T-helper 2 cell treated with Interferon-gamma antibody and Interleukin-4, amounts not matched to agents 5 μg/mL and 100 μg/mL, for 36 hours (primary cell): ENCODE results near the gene GPR148.

Experiments used
- DNase-seq: peaks from one replicate; pipeline ENCODE4 v3.0.0; 2021; ENCODE audit warnings: low spot score
- H3K27ac Mint-ChIP-seq: one replicate; pipeline ENCODE4 v1.8.0; 2021; ENCODE audit warnings: mild to moderate bottlenecking, mixed read lengths
- H3K27me3 Mint-ChIP-seq: one replicate; pipeline ENCODE4 v1.8.0; 2021; ENCODE audit warnings: low read depth, mixed read lengths
- H3K36me3 Mint-ChIP-seq: one replicate; pipeline ENCODE4 v1.8.0; 2021; ENCODE audit warnings: low read depth, mixed read lengths
- H3K4me1 Mint-ChIP-seq: one replicate; pipeline ENCODE4 v1.8.0; 2021; ENCODE audit warnings: low read depth, mixed read lengths
- H3K4me3 Mint-ChIP-seq: one replicate; pipeline ENCODE4 v1.8.0; 2022; ENCODE audit warnings: mild to moderate bottlenecking, moderate library complexity, mixed read lengths
- H3K9me3 Mint-ChIP-seq: one replicate; pipeline ENCODE4 v1.8.0; 2021; ENCODE audit warnings: mixed read lengths

GPR148 gene

GRCh38 chr2:130759906-130760753 is 31.3 kb downstream of the GPR148 start:
- H3K4me1 Mint-ChIP-seq: no peaks in the 10 kb centered on the region
- no peak for DNase-seq
- H3K9me3 Mint-ChIP-seq: no peaks in the 10 kb centered on the region
- no peak overlapping the region for H3K27ac Mint-ChIP-seq
- no peaks in the 10 kb centered on the region for H3K36me3 Mint-ChIP-seq
- H3K4me3 Mint-ChIP-seq: no peak overlapping the region
- peaks cover 20% of the 10 kb centered on the region for H3K27me3 Mint-ChIP-seq

DNA sequence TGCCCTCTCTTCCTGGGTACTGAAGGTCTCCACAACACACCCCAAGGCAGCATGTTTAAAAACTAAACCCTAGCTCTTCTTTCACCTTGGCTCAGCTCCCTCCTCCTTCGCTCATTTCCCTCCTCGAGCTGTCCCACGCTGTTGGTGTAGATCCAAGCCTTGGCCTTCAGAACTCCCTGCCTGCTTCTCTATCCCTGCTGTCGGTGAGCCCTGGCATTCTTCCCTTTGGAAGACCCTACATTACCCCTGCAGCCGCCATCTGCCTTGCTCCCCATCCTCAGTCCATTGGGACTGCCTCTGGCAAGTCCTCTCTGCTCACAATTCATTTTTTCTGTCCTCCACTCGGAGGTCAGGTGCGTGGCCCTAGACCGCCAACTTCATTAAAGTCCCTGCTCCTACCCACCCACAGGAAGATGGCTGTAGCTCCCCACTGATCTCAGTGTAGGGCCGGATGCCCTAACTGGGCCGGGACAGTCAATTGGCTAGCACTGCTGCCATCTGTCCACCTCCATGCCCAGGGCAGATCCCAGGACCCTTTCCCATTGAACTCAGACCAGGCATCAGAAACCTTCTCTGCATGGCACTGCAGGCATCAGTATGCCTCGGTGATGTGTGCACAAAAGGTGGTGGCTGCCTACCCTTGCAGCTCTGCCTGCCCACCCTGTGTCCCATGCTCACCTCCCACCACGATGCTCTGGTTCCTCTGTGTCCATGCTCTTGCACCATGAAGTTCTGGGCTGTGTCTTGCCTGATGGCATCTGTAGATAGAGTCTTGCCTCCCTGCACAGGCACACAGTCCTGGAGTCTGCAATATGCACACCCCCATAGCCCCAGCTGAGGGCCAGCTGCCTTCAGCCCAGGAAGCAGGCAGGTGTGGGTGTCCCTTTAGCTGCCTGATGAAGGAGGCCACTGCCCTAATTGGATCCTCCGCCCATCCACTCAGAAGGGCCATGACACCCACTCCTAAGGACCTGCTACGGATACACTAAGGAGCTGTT is 32.2 kb downstream of the GPR148 start:
- H3K27me3 Mint-ChIP-seq: peaks cover 16% of the 10 kb centered on the region
- no peak for DNase-seq
- H3K9me3 Mint-ChIP-seq: no peaks in the 10 kb centered on the region
- no peaks in the 10 kb centered on the region for H3K36me3 Mint-ChIP-seq
- H3K4me3 Mint-ChIP-seq: no peak overlapping the region
- H3K4me1 Mint-ChIP-seq: no peaks in the 10 kb centered on the region
- no peak overlapping the region for H3K27ac Mint-ChIP-seq

DNA sequence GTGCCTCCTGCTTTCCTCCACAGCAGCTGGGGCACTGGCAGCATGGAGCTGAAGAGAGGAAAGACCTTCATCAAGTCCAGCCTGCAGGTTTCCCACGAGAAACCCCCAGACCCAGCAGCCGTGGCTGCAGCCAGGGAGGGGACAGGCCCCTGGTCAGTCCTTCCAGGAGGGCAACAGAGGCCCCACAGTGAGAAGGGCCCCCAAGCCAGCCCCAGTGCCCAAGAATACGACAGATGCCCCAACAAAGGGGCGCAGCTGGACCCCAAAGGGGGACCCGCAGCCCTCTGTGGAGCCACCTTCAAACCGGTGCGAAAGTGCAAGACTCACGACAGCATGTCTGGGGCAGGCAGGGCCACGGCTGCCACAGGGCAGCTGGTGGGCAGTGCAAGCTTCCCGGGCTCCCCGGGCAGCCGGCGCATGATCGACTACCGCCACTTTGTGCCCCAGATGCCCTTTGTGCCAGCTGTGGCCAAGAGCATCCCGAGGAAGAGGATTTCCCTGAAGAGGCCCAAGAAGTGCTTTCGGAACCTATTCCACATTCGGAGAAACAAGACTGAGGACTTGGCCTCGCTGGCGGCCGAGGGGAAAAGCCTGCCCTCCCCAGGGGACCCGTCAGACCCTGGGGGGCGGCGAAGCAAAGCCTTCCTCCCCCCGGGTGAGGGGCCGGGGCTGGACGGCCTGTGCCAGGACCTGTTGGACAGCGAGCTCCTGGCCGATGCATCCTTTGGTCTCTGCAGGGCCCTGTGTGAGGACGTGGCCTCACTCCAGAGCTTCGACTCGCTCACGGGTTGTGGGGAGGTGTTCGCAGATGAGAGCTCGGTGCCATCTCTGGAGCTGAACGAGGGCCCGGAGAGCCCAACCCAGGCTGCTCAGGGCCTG is 33.4 kb downstream of the GPR148 start:
- Mint-ChIP-seq H3K27me3 (peaks cover 9% of the 10 kb centered on the region), H3K27ac (no peak overlapping the region), H3K4me3 (no peak overlapping the region), H3K9me3 (no peaks in the 10 kb centered on the region), H3K36me3 (no peaks in the 10 kb centered on the region), H3K4me1 (no peaks in the 10 kb centered on the region)
- DNase-seq: no peak

DNA sequence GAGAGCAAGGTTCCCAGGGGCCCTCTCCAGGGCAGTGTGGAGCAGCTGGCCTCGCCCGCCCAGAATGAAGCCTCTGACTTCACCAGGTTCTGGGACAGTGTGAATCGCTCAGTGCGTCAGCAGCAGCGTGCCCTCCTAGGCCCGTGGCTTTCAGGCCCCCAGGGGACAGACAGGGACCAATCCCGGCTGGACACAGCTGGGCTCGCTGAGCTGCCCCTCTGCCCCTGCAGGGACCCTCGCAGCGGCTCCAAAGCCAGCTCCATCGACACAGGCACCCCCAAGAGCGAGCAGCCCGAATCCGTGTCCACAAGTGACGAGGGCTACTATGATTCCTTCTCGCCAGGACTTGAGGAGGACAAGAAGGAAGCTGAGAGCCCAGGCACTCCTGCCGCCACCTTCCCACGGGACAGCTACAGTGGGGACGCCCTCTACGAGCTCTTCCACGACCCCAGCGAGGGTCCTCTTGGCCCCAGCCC is 34.1 kb downstream of the GPR148 start:
- DNase-seq: no peak
- Mint-ChIP-seq H3K4me3 (no peak overlapping the region), H3K27me3 (peaks cover 6% of the 10 kb centered on the region), H3K4me1 (no peaks in the 10 kb centered on the region), H3K9me3 (no peaks in the 10 kb centered on the region), H3K27ac (no peak overlapping the region), H3K36me3 (no peaks in the 10 kb centered on the region)

DNA sequence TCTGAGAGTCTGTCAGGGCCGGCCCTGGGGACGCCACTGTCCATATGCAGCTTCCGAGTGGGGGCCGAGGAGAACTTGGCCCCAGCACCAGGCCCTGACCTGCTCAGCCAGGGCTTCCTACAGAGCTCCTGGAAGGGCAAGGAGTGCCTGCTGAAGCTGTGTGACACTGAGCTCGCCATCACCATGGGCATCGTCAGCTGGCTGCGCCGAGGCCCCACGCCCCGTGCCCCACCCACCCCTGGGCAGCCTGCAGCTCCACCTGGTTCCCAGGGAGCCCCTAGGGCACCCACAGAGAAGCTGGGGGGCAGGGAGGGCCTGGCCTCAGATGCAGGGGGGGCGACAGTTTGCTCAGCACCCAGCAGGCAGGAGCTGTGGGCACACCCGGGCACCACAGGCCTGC is 34.5 kb downstream of the GPR148 start:
- no peaks in the 10 kb centered on the region for H3K4me1 Mint-ChIP-seq
- DNase-seq: no peak
- H3K27ac Mint-ChIP-seq: no peak overlapping the region
- H3K36me3 Mint-ChIP-seq: no peaks in the 10 kb centered on the region
- no peak overlapping the region for H3K4me3 Mint-ChIP-seq
- H3K9me3 Mint-ChIP-seq: no peaks in the 10 kb centered on the region
- H3K27me3 Mint-ChIP-seq: peaks cover 4% of the 10 kb centered on the region

DNA sequence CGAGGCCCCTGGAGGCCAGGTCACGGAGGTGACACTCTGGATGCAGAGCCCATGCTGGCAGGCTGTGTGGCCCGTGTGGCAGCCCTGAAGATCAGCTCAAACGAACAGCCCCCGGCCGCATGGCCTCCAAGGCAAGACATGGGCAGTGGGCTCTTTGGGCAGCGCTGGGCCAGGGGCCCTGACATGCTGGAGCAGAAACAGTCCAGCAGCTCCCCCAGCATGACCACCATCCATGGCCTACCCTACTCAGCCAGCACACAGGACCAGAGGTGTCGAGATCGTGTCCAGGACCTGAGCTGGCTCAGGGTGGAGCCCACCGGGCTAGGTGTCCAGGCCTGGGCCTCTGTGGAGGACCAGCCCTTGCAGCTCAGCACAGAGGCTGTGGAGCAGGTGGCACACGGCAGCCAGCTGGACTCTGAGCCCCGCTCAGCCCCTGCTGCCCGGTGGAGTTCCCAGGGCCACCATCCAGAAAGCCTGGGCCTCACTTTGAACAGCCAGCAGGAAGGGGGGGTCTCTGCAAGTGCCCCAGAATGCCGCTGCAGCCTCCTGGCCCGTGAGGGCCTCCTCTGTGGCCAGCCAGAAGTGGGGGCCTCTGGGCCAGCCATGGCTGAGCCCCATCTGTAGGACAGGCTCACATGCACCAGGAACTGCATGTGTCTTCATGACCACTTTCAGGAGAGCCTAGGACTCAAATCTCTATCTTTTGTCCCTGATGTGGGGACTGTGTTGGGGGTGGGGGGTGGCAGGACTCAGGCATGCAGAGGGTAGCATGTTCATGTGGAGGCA is 35.4 kb downstream of the GPR148 start:
- Mint-ChIP-seq H3K27ac (no peak overlapping the region), H3K4me3 (no peak overlapping the region)

DNA sequence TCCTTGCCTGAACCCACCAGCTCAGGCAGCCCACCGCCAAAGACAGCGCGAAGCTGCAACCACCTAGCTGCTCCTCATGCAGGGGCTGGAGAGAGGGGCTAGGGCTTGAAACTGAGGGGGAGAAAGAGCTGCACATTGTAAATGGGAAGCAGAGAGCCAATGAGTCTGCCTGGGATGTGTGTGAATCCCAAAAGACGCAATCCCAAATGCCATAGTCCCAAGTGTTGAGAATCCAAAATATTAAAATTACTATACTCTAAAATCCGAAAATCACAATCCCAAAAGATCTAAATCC is 35.9 kb downstream of the GPR148 start:
- no peaks in the 10 kb centered on the region for H3K9me3 Mint-ChIP-seq

More for the DNA sequence above, 35.4 kb downstream of the GPR148 start:
- no peaks in the 10 kb centered on the region for H3K27me3 Mint-ChIP-seq
- H3K4me1 Mint-ChIP-seq: no peaks in the 10 kb centered on the region
- H3K9me3 Mint-ChIP-seq: no peaks in the 10 kb centered on the region
- no peak for DNase-seq
- H3K36me3 Mint-ChIP-seq: no peaks in the 10 kb centered on the region

DNA sequence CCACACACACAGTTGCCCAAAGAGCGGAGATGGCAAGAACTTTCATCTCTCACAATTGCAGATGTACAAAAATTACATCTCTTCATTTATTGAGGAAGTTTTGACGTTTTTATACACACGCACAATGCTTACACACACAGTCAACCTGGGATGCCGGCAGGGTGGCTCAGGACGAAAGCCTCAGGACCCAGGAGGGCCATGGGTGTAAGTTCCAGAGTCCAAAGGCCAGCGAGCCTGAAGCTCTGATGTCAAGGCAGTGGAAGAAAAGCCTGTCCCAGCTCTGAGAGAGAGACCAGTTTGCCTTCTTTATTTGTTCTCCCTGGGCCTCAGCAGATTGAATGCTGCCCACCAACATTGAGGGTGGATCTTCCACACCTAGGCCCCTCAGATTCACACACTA is 36.6 kb downstream of the GPR148 start:
- DNase-seq: no peak
- Mint-ChIP-seq H3K27me3 (no peaks in the 10 kb centered on the region), H3K9me3 (no peaks in the 10 kb centered on the region), H3K27ac (no peak overlapping the region), H3K4me1 (no peaks in the 10 kb centered on the region), H3K4me3 (no peak overlapping the region), H3K36me3 (no peaks in the 10 kb centered on the region)

More for the DNA sequence above, 35.9 kb downstream of the GPR148 start:
- Mint-ChIP-seq H3K27ac (no peak overlapping the region), H3K4me1 (no peaks in the 10 kb centered on the region), H3K4me3 (no peak overlapping the region), H3K36me3 (no peaks in the 10 kb centered on the region), H3K27me3 (no peaks in the 10 kb centered on the region)
- DNase-seq: no peak

DNA sequence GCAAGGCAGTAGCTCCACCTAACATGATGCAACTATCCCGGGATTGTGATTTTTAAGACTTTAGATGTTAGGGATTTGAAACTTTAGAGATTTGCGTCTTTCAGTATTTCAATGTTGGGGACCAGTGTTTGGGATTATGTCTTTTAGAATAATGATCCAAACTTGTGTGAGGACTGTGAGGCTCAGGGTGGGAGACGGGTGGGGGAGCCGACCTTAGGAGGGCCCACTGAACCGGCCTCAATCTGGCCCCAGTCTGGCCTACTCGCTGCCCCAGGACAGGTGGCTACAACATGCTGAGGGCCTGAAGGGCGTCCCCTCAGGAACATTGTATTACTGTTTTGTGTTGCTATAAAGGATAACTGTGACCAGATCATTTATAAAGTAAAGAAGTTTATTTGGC is 37.2 kb downstream of the GPR148 start:
- Mint-ChIP-seq H3K4me1 (no peaks in the 10 kb centered on the region), H3K27me3 (no peaks in the 10 kb centered on the region), H3K27ac (no peak overlapping the region), H3K9me3 (no peaks in the 10 kb centered on the region), H3K36me3 (no peaks in the 10 kb centered on the region), H3K4me3 (no peak overlapping the region)
- DNase-seq: no peak

DNA sequence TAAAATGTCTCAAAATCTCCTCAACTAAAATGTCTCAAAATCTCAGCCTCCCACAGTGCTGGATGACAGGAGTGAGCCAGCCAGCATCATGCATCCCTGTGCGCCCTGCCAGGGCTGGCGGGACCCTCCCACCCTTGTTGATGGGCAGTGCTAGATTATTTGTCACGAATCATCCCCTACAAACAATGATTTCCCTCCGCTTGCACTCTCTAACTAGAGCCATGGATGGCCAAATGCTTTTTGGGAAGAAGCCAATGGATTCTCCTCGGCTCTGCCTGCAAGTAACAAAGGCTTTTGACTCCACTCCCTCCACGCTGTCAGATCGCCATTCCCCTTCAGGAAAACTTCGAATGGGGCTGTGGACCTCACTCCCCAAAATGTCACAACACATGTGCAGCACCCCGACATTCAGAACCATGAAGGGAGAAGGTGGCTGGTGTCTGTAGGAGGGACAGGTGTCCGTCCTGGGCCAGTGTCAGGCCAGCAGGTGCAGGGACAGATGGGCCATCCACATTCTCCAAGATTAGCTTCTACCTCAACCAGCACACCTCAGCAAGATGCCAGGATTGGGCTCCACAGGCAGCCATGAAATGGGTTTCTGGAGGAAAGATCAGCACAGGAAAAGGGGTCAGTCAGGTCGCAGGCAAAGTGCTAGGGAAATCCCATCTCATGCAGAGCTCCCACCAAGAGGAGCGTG is 38.0 kb downstream of the GPR148 start:
- Mint-ChIP-seq H3K36me3 (no peaks in the 10 kb centered on the region), H3K4me3 (no peak overlapping the region), H3K4me1 (no peaks in the 10 kb centered on the region), H3K27ac (no peak overlapping the region), H3K9me3 (no peaks in the 10 kb centered on the region), H3K27me3 (no peaks in the 10 kb centered on the region)
- DNase-seq: no peak

- Mint-ChIP-seq H3K9me3 (no peaks in the 10 kb centered on the region), H3K27ac (no peak overlapping the region), H3K27me3 (no peaks in the 10 kb centered on the region), H3K36me3 (no peaks in the 10 kb centered on the region), H3K4me3 (no peak overlapping the region), H3K4me1 (no peaks in the 10 kb centered on the region)
- no peak for DNase-seq
Observed at GRCh38 chr2:130767408-130767775, 38.5 kb downstream of the GPR148 start.

DNA sequence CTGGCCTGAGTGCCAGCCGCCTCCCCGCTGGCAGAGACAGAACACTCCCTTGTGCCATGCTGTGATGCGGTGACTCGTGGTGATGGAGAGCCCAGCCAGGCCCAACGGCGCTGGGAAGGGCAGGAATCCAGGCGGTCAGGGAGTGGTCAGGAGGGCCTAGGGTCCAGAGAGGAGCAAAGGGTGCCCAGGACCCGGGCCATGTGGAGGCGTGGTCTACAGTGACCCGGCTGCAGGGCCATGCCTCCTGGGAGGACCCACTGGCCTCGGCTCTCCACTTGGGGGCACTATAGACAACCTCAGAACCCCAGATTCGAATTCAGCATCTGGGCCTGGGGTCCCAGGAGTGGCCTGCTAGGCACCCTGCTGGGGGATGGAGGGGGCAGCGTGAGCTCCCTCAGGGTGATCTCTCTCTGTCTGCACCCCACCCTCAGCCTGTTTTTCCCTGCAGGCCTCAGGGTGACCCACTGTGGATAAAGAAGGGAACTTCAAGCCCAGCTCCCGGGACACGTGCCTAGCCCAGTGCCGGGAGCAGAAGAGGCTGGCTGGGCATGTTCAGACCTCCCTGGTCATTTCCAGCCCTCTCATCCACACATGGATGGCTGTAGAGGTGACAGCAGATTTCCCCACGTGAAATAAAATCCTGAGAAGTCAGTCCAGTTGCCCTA is 39.5 kb downstream of the GPR148 start:
- H3K4me3 Mint-ChIP-seq: no peak overlapping the region
- no peaks in the 10 kb centered on the region for H3K9me3 Mint-ChIP-seq
- H3K36me3 Mint-ChIP-seq: no peaks in the 10 kb centered on the region
- DNase-seq: no peak
- H3K27me3 Mint-ChIP-seq: no peaks in the 10 kb centered on the region
- H3K4me1 Mint-ChIP-seq: no peaks in the 10 kb centered on the region
- no peak overlapping the region for H3K27ac Mint-ChIP-seq
